CD4-positive, alpha-beta T cell treated with Interleukin-6 for 4 hours (primary cell): Measurements from ENCODE around the gene STAU1.
"Not testable (repeated sequence)": the region's sequence is repeated elsewhere in the genome, so short reads cannot be mapped to it uniquely, and the experiment has no call there.

Experiments used
- DNase-seq: peaks from one replicate; pipeline ENCODE4 v3.0.0-alpha.2; 2020; ENCODE audit warnings: mixed read lengths

Gene STAU1

DNA sequence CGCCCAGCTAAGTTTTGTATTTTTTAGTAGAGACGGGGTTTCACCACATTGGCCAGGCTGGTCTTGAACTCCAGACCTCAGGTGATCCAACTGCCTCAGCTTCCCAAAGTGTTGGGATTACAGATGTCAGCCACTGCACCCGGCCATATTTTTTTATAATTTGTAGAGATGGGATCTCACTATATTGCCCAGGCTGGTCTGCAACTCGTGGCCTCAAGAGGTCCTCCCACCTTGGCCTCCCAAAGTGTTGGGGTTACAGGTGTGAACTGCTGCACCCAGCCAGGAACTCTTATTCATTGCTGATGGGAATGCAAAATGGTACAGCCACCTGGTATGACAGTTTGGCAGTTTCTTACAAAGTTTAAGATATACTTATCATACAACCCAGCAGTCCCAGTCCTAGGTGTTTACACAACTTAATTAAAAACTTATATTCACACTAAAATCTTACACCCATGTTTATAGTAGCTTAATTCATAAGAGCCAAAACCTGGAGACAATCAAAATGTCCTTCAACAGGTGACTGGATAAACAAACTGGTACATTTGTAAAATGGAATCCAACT is 11.7 kb upstream of the STAU1 start:
- DNase-seq = no peak

DNA sequence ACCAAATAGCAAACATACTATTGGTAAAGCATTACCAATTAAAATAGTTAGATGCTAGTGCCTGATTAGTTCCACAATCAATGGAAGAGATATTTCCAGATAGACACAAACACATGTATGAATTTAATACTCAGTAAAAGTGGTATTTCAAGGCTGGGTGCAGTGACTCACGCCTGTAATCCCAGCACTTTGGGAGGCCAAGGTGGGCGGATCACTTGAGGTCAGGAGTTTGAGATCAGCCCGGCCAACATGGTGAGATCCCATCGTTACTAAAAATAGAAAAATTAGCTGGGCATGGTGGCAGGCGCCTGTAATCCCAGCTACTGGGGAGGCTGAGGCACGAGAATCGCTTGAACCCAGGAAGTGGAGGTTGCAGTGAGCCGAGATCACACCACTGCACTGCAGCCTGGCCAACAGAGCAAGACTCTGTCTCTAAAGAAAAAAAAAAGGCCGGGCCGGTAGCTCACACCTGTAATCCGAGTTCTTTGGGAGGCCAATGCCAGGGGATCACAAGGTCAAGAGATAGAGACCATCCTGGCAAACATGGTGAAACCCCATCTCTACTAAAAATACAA is 4.9 kb upstream of the STAU1 start:
- DNase-seq = not testable (repeated sequence)

DNA sequence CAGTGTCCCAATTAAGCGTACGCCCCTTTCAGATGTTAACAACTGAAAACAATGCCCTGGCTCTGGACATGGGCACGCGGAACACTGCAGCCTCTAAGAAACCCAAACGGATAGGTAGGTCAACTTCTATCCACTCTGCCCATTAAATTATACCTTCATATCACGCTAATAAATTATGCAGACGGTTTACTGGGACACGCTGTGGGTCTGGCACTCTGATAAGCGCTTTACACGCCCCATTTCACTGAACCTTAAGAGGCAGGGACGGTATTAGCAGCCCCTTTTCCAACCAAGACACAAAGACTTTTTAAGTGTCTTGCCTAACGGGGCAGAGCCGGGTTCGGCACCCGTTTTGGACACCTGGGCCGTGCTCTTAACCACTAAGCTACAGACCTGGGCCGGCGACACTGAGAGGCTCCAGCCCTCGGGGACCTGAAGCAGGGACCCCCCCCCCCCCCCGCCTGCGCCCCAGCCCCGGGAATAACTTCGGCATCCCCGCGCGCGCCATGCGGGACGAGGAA is 744 bp downstream of the STAU1 start:
- no peak for DNase-seq

DNA sequence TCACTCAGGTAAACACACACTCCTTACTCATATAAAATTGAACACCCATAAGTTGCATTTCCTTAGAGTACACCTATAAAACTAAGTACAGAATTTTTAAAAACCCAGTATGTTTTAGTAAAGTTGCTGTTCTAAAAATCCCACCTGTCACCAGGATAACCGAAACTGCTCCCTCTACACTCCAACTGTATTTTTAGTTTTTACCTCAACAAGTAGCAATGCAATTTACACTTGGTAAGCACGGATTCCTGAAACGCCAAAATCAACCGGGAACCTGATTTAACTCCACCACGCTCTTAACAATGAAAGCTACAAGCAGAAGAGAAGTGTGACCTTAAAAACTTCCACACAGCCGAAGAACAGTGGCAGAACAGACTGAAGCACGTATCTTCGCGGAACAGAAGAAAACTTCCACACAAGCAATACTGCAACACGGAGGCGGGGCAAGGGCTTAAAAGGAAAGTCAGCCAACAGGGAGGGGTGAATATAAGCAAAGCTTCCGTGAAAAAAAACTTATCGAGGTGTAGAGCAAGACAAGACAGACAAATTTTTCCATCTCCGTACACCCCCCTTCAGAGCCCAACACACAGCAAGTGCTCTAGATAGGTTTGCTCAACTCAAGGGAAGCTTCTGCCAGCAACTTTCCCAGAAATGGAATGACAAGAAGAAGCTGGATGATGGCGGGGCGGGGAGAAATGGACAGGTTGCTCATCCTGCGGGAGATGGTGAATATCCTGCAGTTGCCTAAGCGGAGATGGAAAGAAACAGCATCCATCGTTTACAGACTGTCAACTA is 1.4 kb downstream of the STAU1 start:
- peak; percentile 78 for DNase-seq

- DNase-seq = no peak
These were observed 2.9 kb downstream of the STAU1 start for GRCh38 chr20:49185071-49185761.

DNA sequence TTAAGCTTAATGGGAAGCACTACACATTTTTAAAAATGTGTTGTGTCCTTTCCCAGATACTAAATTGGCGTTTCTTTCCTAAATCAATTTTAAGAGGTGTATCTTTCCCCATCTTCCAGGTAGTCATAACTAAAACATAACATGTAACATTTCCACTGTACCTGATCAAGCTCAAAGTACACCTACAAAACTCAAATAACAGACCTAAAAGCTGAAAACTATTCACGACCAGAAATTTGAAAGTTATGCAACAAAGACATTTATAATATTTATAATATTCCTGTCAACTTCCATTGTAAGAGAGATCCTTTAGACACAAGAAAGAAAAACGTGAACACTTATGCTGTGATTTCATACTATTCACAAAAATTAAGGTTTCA is 3.5 kb downstream of the STAU1 start:
- DNase-seq = no peak

DNA sequence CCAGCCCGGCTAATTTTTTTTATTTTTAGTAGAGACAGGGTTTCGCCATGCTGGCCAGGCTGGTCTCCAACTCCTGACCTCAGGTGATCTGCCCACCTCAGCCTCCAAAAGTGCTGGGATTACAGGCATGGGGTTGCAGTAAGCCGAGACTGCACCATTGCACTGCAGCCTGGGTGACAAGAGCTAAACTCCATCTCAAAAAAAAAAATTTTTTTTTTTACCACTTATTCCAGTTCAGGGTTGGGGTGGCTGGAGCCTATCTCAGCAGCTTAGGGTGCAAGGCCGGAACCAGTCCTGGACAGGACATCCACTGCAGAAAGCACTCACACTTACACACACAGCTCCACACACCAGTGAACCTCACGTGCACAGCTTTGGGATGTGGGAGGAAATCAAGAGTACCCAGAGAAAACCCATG is 4.0 kb downstream of the STAU1 start:
- DNase-seq = not testable (repeated sequence)

- no peak for DNase-seq
These were observed 4.7 kb downstream of the STAU1 start for GRCh38 chr20:49183444-49183843.

GRCh38 chr20:49181265-49181877 is 6.8 kb downstream of the STAU1 start:
- no peak for DNase-seq

DNA sequence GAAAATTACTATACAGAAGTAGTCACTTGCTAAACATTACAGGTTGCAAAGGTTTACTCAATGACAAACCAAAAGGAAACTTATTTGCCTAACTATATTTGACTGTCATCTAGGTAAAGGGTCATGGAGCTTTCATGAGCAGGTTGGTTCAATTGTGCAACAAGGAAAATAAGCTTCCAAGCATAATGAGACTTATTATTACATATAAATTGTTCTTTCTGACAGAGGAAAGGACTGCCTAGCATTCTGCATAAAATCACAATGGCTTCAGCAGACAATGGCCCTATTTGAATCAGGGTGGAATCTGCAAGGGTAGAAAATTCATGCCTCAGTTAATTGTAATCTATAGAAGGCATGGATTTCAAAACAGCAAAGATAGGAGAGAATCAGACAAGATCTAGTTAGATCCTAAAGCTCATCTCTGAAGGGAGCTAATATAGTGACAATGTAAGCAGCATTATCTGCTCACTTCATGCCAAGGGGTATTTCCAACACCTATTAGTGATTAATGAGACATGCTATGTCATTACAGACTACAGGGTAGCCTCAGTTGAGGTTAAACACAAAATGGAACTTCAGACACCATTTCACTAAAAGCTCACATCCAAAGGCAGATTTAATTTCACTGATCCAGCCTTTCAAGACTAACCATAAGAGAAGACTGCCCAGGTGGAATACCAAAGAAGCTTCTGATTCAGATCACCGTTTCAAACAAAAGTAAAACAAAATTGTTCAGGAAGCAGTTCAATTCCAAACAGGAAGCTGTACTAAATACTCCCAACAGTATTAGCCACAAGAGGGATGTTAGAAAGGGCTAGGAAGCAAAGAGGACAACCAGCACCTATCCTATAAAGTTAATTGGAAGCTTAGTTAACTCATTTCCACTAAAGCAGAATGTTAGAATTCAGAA is 8.5 kb downstream of the STAU1 start:
- no peak for DNase-seq

DNA sequence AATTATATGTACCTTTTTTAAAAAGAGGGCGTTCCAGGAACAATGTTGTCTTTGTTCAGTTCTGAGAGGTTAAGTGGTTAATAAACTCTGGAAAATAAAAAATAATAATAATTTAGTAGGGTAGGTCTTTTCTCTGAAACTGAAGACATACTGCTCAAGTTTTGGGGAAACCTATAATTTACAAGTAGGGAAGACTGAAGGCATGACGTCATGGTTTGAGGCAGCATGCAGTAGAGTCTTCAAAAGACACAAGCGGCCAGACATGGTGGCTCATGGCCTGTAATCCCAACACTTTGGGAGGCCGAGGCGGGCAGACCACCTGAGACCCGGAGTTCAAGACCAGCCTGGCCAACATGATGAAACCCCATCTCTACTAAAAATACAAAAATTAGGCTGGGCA is 14.0 kb downstream of the STAU1 start:
- no peak for DNase-seq

DNA sequence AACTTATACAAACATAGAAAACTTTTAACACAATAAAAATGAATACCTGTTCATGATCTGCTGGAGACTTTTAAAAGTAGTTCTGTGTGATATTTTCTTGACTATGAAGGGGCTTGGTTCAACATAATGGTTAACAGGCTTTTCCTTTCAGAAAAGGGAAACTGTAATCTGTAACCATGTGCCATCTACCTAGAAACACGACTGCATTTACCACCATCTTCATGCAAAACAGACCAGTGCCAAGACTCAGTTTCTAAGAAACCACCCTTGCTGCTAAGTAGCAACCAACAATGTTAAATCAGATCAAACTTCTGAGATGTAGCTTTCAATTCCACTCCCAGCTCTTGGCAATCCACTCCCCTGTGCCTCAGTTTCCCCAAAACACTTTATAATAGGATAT is 15.7 kb downstream of the STAU1 start:
- DNase-seq = no peak

GRCh38 chr20:49171909-49172308 is 16.2 kb downstream of the STAU1 start:
- DNase-seq = no peak

DNA sequence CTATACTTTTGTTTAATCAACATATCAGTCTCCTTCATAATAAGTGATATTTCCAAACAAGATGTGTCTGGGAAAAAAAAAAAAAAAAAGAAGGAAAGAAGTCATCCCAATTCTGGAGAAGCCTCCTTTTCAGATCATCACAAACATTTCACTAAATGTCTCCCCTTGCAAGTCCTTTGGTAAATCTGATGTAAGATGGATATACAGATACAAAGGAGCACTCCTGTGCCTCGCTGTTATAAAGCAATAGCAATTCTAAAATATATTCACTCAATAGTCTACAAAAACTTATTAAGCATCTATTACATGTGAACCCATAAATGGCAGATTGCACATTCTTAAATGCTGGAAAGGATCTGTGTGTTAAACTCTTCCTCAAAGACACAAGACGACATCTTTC is 17.4 kb downstream of the STAU1 start:
- DNase-seq = no peak

DNA sequence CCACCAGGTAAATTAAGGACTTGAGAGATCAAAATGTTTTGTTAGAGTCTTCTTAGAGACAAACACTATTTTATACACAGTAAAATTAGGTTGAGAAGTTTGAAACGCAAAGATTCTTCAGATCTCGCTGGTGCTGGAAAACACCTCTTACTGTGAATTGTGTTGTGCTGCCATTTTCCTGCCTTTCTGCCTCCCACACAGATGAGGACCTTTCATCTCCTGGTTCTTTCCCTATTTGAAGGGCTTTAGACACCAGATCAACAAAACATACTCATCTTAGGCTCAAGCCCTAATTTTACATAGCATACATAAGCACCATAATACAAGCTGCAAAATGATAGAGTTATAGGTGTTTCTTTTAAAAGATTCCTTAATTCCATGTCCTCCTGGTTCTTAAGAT is 18.6 kb downstream of the STAU1 start:
- DNase-seq = no peak

DNA sequence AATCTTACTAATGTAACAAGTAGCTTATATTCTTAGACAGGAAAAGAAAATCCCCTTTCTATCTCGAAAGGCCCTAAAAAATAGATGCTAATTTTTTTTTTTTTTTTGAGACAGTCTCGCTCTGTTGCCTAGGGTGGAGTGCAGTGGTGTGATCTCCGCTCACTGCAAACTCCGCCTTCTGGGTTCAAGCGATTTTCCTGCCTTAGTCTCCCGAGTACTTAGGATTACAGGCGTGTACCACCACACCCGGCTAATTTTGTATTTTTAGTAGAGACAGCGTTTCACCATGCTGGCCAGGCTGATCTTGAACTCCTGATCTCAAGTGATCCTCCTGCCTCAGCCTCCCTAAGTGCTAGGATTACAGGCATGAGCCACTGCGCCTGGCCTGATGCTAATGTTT is 19.3 kb downstream of the STAU1 start:
- DNase-seq = not testable (repeated sequence)

- no peak for DNase-seq
These were observed 20.2 kb downstream of the STAU1 start for GRCh38 chr20:49167811-49168507.

DNA sequence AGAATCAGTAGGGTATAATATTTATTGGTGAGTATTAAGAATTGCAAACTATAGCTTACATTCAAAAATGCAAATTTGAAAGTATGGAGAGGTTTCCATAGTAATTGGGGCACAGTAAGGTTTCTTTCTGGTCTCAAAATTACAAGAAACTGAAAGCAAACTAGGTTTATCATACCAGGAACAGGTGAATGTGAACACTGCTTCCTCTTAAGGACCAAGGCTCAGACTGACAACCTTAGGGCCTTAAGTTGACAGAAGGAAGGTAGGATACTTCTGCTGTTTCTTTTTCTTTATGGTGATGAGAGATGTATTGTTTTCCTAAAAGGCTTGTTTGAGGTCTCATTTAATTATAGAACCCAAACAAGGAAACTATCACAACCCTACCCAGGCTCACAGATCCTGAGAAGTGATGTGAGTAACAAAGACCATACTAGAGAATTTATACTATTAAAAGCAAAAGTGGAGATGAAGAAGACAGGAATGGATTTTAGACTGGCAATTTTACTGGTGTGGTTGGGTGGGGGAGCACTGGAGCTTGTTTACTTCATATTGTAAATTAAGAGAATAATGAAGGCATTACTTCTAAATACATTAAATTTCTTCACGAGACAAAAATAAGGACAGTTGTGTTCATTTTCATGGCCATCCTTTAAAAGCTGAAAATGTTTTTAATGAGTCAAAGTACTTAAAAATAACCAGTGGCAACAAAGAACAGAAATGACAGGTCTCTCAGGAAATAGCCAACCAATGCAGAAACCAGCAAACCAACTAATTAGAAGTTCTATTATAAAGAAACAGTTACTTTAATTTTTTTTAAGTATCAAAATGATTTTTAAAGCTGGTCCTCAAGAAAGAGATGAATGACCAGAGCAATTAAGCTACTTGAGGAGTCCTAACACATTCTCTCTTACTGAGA is 21.3 kb downstream of the STAU1 start:
- no peak for DNase-seq

GRCh38 chr20:49165611-49166010 is 22.5 kb downstream of the STAU1 start:
- DNase-seq = no peak

DNA sequence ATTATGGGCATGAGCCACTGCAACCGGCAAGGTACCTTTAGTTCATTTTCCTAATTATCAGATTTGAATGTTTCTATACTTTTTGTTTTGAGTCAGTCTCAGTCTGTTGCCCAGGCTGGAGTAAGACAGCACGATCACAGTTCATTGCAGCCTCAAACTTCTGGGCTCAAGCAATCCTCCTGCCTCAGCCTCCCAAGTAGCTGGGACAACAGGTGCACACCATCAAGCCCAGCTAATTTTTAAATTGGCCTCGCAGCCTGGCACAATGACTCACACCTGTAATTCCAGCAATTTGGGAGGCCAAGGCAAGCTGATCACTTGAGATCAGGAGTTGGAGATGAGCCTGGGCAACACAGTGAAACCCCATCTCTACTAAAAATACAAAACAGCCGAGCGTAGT is 24.4 kb downstream of the STAU1 start:
- no peak for DNase-seq
